Measurements from ENCODE around the gene IFT80. TPM values are rescaled to one million over a fixed set of nuclear protein-coding genes. Genes with fewer than 3 reads are reported as not detected.

Gene IFT80
- total and polyA plus RNA-seq, 3 donors from 2014 or later, result 32.0 to 74.9 (median 55.4) TPM

DNA sequence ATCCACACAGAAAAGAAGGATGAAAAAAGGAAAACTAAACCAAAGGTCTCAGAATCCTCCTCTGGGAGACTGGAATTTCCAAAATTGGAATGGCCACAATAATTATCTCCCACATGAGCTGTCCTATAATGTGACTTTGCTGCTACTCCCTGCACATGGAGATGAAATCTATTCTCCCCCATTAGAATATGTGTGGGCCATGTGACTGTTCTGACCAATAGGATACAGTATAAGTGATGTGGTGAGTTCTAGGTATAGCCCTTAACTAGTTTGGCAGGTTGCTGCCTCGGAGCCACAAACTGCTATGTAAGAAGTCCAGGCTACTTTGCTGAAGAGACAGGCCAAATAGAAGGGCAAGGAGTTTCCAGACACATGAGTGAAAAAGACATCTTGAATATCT is 45.4 kb upstream of the IFT80 start:
- TF ChIP-seq, protein P1, sequence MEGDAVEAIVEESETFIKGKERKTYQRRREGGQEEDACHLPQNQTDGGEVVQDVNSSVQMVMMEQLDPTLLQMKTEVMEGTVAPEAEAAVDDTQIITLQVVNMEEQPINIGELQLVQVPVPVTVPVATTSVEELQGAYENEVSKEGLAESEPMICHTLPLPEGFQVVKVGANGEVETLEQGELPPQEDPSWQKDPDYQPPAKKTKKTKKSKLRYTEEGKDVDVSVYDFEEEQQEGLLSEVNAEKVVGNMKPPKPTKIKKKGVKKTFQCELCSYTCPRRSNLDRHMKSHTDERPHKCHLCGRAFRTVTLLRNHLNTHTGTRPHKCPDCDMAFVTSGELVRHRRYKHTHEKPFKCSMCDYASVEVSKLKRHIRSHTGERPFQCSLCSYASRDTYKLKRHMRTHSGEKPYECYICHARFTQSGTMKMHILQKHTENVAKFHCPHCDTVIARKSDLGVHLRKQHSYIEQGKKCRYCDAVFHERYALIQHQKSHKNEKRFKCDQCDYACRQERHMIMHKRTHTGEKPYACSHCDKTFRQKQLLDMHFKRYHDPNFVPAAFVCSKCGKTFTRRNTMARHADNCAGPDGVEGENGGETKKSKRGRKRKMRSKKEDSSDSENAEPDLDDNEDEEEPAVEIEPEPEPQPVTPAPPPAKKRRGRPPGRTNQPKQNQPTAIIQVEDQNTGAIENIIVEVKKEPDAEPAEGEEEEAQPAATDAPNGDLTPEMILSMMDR (IDR thresholded peaks at IDR 0.05), result no peak
- TF ChIP-seq POLR2A (IDR thresholded peaks at IDR 0.05), result no peak
- WGBS, 2 donors, result 85 to 90% methylated on average over 1 of the region's 1 CpG
- H3K27me3 ChIP-seq, result no peaks in the 10 kb centered on the region
- no peaks in the 10 kb centered on the region for H3K9me3 ChIP-seq
- no peaks in the 10 kb centered on the region for H3K4me1 ChIP-seq
- no peak overlapping the region for H3K27ac ChIP-seq
- intact Hi-C loops (cut with DNase I; ENCODE audit: low total_unique reads), result no loop called here
- DNase-seq, result no peak
- H3K4me3 ChIP-seq, result no peak overlapping the region
- no peaks in the 10 kb centered on the region for H3K36me3 ChIP-seq (ENCODE audit: low read depth, missing control alignments)

DNA sequence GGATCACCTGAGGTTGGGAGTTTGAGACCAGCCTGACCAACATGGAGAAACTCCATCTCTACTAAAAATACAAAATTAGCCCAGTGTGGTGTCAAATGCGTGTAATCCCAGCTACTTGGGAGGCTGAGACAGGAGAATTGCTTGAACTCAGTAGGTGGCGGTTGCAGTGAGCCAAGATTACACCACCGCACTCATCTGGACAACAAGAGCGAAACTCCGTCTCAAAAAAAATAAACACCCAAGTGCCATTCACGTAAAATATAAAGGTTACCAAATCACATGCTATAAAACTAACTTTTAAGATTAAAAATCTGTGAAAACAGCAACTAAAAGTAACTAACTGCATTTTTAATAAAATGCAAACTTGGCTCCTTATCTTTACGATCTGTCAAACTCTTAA is 41.7 kb upstream of the IFT80 start:
- intact Hi-C loops (cut with DNase I; ENCODE audit: low total_unique reads), result no loop called here
- TF ChIP-seq, protein P1 (IDR thresholded peaks at IDR 0.05), result no peak
- TF ChIP-seq POLR2A (IDR thresholded peaks at IDR 0.05), result no peak
- Histone ChIP-seq H3K27me3 (no peaks in the 10 kb centered on the region), H3K4me3 (no peak overlapping the region), H3K36me3 (ENCODE audit: low read depth, missing control alignments) (no peaks in the 10 kb centered on the region), H3K9me3 (no peaks in the 10 kb centered on the region), H3K4me1 (no peaks in the 10 kb centered on the region), H3K27ac (no peak overlapping the region)
- 97% methylated on average over 7 of the region's 7 CpGs for WGBS, 2 donors
- DNase-seq, result no peak

DNA sequence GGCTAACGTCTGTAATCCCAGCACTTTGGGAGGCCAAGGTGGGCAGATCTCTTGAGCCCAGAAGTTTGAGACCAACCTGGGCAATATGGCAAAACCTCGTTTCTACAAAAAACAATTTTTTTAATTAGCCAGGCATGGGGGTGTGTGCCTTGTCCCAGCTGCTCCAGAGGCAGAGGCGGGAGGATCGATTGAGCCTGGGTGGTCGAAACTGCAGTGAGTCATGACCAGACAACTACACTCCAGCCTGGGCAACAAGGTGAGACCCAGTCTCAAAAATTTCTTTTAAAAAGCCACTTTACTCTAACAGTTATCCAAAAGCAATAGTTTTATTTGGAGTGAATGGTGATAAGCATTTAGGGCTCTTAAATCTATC is 38.0 kb upstream of the IFT80 start:
- 67 to 85% methylated on average over 5 of the region's 5 CpGs for WGBS, 2 donors
- H3K27ac ChIP-seq, result no peak overlapping the region
- TF ChIP-seq, protein P1 (IDR thresholded peaks at IDR 0.05), result no peak
- no peak for TF ChIP-seq POLR2A (IDR thresholded peaks at IDR 0.05)
- H3K4me1 ChIP-seq, result no peaks in the 10 kb centered on the region
- intact Hi-C loops (cut with DNase I; ENCODE audit: low total_unique reads), result no loop called here
- H3K36me3 ChIP-seq (ENCODE audit: low read depth, missing control alignments), result no peaks in the 10 kb centered on the region
- no peak overlapping the region for H3K4me3 ChIP-seq
- no peak for DNase-seq
- no peaks in the 10 kb centered on the region for H3K9me3 ChIP-seq
- H3K27me3 ChIP-seq, result no peaks in the 10 kb centered on the region

DNA sequence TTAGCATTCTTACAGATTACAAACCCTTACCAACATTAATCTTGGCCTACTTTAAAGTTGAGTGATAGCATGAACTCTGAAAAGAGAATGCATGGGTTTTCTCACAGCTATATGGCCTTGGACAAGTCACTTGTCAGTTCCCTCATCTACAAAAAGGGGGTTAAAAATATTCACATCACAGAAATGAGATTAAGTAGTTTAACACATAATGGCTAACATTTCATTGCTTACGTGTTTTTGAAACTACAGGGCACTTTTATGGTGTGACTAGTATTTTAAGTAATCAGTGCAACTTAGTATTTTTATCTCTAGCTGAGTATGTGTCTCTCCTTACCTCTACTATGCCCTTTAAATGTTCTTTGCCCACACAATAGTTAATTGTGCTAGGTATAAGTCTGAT is 36.7 kb upstream of the IFT80 start:
- no peaks in the 10 kb centered on the region for H3K4me1 ChIP-seq
- 90 to 97% methylated on average over 1 of the region's 1 CpG for WGBS, 2 donors
- H3K9me3 ChIP-seq, result no peaks in the 10 kb centered on the region
- intact Hi-C loops (cut with DNase I; ENCODE audit: low total_unique reads), result no loop called here
- H3K27ac ChIP-seq, result no peak overlapping the region
- no peak overlapping the region for H3K4me3 ChIP-seq
- TF ChIP-seq, protein P1 (IDR thresholded peaks at IDR 0.05), result no peak
- no peaks in the 10 kb centered on the region for H3K36me3 ChIP-seq (ENCODE audit: low read depth, missing control alignments)
- DNase-seq, result no peak
- no peaks in the 10 kb centered on the region for H3K27me3 ChIP-seq

DNA sequence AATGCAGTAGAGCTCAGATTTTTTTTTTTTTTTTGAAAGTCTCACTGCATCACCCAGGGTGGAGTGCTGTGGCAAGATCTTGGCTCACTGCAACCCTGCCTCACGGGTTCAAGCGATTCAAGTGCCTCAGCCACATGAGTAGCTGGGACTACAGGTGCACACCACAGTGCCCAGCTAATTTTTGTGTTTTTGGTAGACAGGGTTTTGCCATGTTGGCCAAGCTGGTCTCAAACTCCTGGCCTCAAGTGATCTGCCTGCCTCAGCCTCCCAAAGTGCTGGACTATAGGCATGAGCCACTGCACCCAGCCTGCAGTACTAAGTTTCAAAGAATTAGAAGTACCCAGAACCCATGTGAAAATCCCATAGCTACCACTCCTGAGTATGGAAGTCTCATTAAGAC is 36.1 kb upstream of the IFT80 start:
- no peak overlapping the region for H3K4me3 ChIP-seq
- no peak for DNase-seq
- H3K27me3 ChIP-seq, result no peaks in the 10 kb centered on the region
- H3K9me3 ChIP-seq, result no peaks in the 10 kb centered on the region
- intact Hi-C loops (cut with DNase I; ENCODE audit: low total_unique reads), result no loop called here
- H3K27ac ChIP-seq, result no peak overlapping the region
- TF ChIP-seq, protein P1 (IDR thresholded peaks at IDR 0.05), result no peak
- no peak for TF ChIP-seq POLR2A (IDR thresholded peaks at IDR 0.05)
- 93 to 97% methylated on average over 2 of the region's 2 CpGs for WGBS, 2 donors
- H3K4me1 ChIP-seq, result no peaks in the 10 kb centered on the region
- H3K36me3 ChIP-seq (ENCODE audit: low read depth, missing control alignments), result no peaks in the 10 kb centered on the region
